Stomach (tissue), 9 donors: Measurements from ENCODE around the gene HNRNPUL1. TPM values are rescaled to one million over a fixed set of nuclear protein-coding genes. Genes with fewer than 3 reads are reported as not detected.

Source experiments
- DNase-seq, 2 donors: peaks; one replicate each; pipeline versions ENCODE4 v3.0.0 to v3.0.0-alpha.2; 2013 to 2019
- H3K27ac ChIP-seq, 5 donors: fragments of 200-600 bp in 4 of 5; sonication (generic) in 4 of 5; one replicate each; pipeline ENCODE4 v1.5.1; 2013 to 2019; ENCODE audit warnings: mild to moderate bottlenecking in 1 of 5, moderate library complexity in 1 of 5
- H3K27me3 ChIP-seq, 3 donors: fragments of 200-600 bp; sonication (generic); one replicate each; pipeline ENCODE4 v1.5.1; 2017 to 2019; ENCODE audit warnings: mixed run types in 1 of 3
- H3K36me3 ChIP-seq, 4 donors: fragments of 200-600 bp; sonication (generic); 1 replicate in 3 of 4; 2 replicates in 1 of 4; pipeline ENCODE4 v1.5.1; 2016 to 2019
- H3K4me1 ChIP-seq, 4 donors: fragments of 200-600 bp; sonication (generic); one replicate each; pipeline ENCODE4 v1.5.1; 2016 to 2019
- H3K4me3 ChIP-seq, 4 donors: fragments of 200-600 bp; sonication (generic) in 3 of 4; one replicate each; pipeline ENCODE4 v1.5.1; 2016 to 2019; ENCODE audit warnings: mild to moderate bottlenecking in 1 of 4
- H3K9me3 ChIP-seq, 4 donors: fragments of 200-600 bp; sonication (generic); one replicate each; pipeline ENCODE4 v1.5.1; 2016 to 2019
- CTCF ChIP-seq, 7 experiments: fragments of 450-650 bp in 4 of 7; fragments of 200-600 bp in 3 of 7; sonication (generic) in 3 of 7; IDR thresholded peaks; one replicate each; pipeline ENCODE4 v1.5.1; 2016 to 2019; ENCODE audit warnings: antibody characterized with exemption in 7 of 7, control low read depth in 2 of 7, mild to moderate bottlenecking in 1 of 7
- EP300 ChIP-seq: sonication (generic); formaldehyde crosslinking; IDR thresholded peaks from one replicate; pipeline ENCODE4 v1.6.1; 2017; ENCODE audit warnings: antibody characterized with exemption
- POLR2A ChIP-seq, 4 donors: fragments of 450-650 bp; IDR thresholded peaks; one replicate each; pipeline ENCODE4 v1.6.1; 2016; ENCODE audit warnings: antibody characterized with exemption in 4 of 4, control low read depth in 2 of 4, mild to moderate bottlenecking in 1 of 4, moderate library complexity in 1 of 4
- POLR2AphosphoS5 ChIP-seq, 3 donors: sonication (generic); formaldehyde crosslinking; IDR thresholded peaks; one replicate each; pipeline ENCODE4 v1.6.1; 2016; ENCODE audit warnings: antibody characterized with exemption in 3 of 3
- WGBS, 5 donors: extraction: QIAGEN DNeasy Blood & Tissue Kit in 3 of 5; methylation state at CpG; one replicate each; pipeline versions ENCODE4 v1.1.5 to v1.1.7; 2013 to 2018; 5-methylcytosine and 5-hydroxymethylcytosine counted together
- intact Hi-C: fragments of 100-400 bp; cut with DNase I; formaldehyde crosslinking; loops from one replicate; pipeline ENCODE4 v1.15.1; 2023; ENCODE audit warnings: low total_unique reads
- polyA plus RNA-seq, 3 donors: library from polyadenylated mRNA; stranded (reverse); fragments of 200-250 nt; gene quantifications; one replicate each; pipeline ENCODE4 v1.2.3, GENCODE V29; 2013
- total RNA-seq, 5 donors: library from RNA; depleted of rRNA; stranded (reverse); fragments of >200 nt; gene quantifications; one replicate each; pipeline versions ENCODE4 v1.1.0 to v1.2.3, GENCODE V29; 2014 to 2016
- donor health status: healthy with polysubstance abuse.
- donor health status: Bipolar disorder and iron deficiency.
- donor health status: healthy.

HNRNPUL1 gene
- total and polyA plus RNA-seq, 8 donors = 47.8 to 319 (median 91.8) TPM

- WGBS, 5 donors = 24 to 35% (median 24%) methylated on average over 4 of the region's 4 CpGs
- intact Hi-C loops = no loop called here
- Histone ChIP-seq H3K27ac (peak overlapping the region; percentile 65 to 98 (median 85)), H3K9me3 (no peaks in the 10 kb centered on the region), H3K27me3 (no peaks in the 10 kb centered on the region), H3K4me3 (no peak overlapping the region), H3K4me1 (peaks cover 57 to 92% (median 66%) of the 10 kb centered on the region in 4 donors), H3K36me3 (peaks cover 64 to 99% (median 92%) of the 10 kb centered on the region in 4 donors)
- peak; percentile 63 to 94 for DNase-seq
- TF ChIP-seq CTCF (IDR thresholded peaks at IDR 0.05) = no peak
- TF ChIP-seq POLR2AphosphoS5 (IDR thresholded peaks at IDR 0.05) = peak in 2 of 3 donors; percentile 39 to 79
- TF ChIP-seq POLR2A (IDR thresholded peaks at IDR 0.05) = no peak
Observed at GRCh38 chr19:41298348-41298964, 34.3 kb downstream of the HNRNPUL1 start.

- TF ChIP-seq POLR2AphosphoS5 (IDR thresholded peaks at IDR 0.05) = peak in 2 of 3 donors; percentile 21 to 43
- no peak for TF ChIP-seq CTCF (IDR thresholded peaks at IDR 0.05)
- Histone ChIP-seq H3K36me3 (peaks cover 64 to 99% (median 92%) of the 10 kb centered on the region in 4 donors), H3K4me3 (no peak overlapping the region), H3K27ac (peak overlapping the region in 4 of 5 donors; percentile 83 to 98 (median 86)), H3K9me3 (no peaks in the 10 kb centered on the region), H3K27me3 (no peaks in the 10 kb centered on the region), H3K4me1 (peaks cover 57 to 93% (median 66%) of the 10 kb centered on the region in 4 donors)
- 36 to 69% (median 60%) methylated on average over 10 of the region's 10 CpGs for WGBS, 5 donors
- intact Hi-C loops = no loop called here
- DNase-seq = no peak
Observed at GRCh38 chr19:41299046-41299754, 35.0 kb downstream of the HNRNPUL1 start.

DNA sequence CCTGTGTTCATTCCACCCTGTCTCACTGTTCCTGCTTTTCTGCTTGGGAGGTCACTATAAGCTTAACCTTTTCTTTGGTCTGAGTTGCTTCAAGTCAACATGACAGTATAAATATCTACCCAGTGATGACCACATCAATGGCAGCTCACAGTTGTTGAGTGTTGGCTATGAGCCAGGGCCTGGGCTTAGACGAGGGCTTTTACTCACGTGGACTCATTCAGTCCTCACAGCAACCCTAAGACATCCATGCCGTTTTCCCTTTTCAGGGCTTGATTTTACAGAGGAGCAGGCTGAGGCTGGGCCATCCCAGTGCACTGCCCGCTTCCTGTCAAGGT is 35.5 kb downstream of the HNRNPUL1 start:
- peak; percentile 48 to 65 for DNase-seq
- intact Hi-C loops = no loop called here

GRCh38 chr19:41300555-41300954 is 36.4 kb downstream of the HNRNPUL1 start:
- H3K4me3 ChIP-seq = no peak overlapping the region
- no peak for TF ChIP-seq POLR2AphosphoS5 (IDR thresholded peaks at IDR 0.05)
- TF ChIP-seq POLR2A (IDR thresholded peaks at IDR 0.05) = no peak
- no peak for TF ChIP-seq CTCF (IDR thresholded peaks at IDR 0.05)
- no peak for TF ChIP-seq EP300
- no peak for DNase-seq
- H3K27me3 ChIP-seq = no peaks in the 10 kb centered on the region
- no peaks in the 10 kb centered on the region for H3K9me3 ChIP-seq
- intact Hi-C loops = no loop called here
- WGBS, 5 donors = 75 to 92% (median 86%) methylated on average over 6 of the region's 6 CpGs
- H3K4me1 ChIP-seq = peaks cover 46 to 88% (median 54%) of the 10 kb centered on the region in 4 donors
- H3K27ac ChIP-seq = peak overlapping the region in 4 of 5 donors; percentile 83 to 98 (median 86)
- H3K36me3 ChIP-seq = peaks cover 64 to 99% (median 92%) of the 10 kb centered on the region in 4 donors

More for the DNA sequence above, 35.5 kb downstream of the HNRNPUL1 start:
- Histone ChIP-seq H3K4me3 (no peak overlapping the region), H3K4me1 (peaks cover 53 to 93% (median 60%) of the 10 kb centered on the region in 4 donors), H3K27me3 (no peaks in the 10 kb centered on the region), H3K27ac (peak overlapping the region in 4 of 5 donors; percentile 83 to 98 (median 86)), H3K36me3 (peaks cover 64 to 99% (median 92%) of the 10 kb centered on the region in 4 donors), H3K9me3 (no peaks in the 10 kb centered on the region)
- TF ChIP-seq EP300 (no peak), POLR2A (IDR thresholded peaks at IDR 0.05) (no peak), CTCF (IDR thresholded peaks at IDR 0.05) (no peak), POLR2AphosphoS5 (IDR thresholded peaks at IDR 0.05) (peak; percentile 30 to 71 (median 56))
- WGBS, 5 donors = 18 to 34% (median 29%) methylated on average over 4 of the region's 4 CpGs
